C4-2B (cell line): ENCODE measurements around the gene PPP2R3B.

Experiments
- CTCF ChIP-seq: fragments of 450-650 bp; conservative IDR thresholded peaks from 2 replicates; pipeline ENCODE4 v1.5.1; 2017; ENCODE audit warnings: mild to moderate bottlenecking
- ZFX ChIP-seq: fragments of 450-650 bp; IDR thresholded peaks from 2 replicates; pipeline ENCODE4 v1.6.1; 2017

DNA sequence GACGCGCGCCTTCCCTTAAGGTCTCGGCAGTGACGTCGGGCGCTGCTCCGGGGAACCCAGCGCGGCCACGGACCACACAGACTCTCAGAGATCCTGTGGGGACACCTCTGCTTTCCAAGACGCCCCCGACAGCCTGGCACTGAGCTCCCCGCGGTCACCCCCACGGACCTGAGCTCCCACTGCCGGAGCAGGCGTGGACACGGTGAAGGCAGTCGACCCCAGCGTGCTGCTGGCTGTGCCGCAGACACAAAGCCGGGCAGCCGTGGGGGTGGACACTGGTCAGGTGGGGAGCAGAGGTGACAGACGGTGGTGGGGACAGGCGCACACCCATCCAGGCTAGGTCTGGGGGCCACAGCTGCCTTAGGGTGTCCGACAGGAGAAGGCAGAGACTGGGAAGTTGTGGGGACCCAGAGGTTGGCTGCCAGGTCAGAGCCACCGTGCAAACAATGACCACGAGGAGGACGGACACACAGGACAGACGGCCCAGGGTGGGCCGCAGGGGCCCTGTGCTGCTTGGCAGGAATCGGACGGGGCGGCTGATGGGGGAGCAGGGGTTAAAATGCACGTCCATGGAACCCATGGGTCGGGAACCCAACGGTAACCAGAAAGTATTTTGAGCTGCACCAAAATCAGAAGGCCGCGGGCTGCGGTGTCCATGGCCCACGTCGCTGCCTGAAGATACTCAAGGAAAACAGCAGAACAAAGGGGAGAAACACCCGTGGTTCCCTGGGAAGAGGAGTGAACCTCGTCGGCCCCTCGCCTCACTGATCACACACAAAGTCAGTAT is 51.5 kb downstream of the PPP2R3B start:
- TF ChIP-seq CTCF (no peak), ZFX (no peak)
